Measurements from ENCODE around the gene IL17B. TPM values are rescaled to one million over a fixed set of nuclear protein-coding genes. Genes with fewer than 3 reads are reported as not detected.

IL17B gene
- total and polyA plus RNA-seq, 2 of the 13 experiments (the other 11 are each of a cell fraction or from before 2014, with no cell fraction given), result 0.29 to 2.6 TPM

DNA sequence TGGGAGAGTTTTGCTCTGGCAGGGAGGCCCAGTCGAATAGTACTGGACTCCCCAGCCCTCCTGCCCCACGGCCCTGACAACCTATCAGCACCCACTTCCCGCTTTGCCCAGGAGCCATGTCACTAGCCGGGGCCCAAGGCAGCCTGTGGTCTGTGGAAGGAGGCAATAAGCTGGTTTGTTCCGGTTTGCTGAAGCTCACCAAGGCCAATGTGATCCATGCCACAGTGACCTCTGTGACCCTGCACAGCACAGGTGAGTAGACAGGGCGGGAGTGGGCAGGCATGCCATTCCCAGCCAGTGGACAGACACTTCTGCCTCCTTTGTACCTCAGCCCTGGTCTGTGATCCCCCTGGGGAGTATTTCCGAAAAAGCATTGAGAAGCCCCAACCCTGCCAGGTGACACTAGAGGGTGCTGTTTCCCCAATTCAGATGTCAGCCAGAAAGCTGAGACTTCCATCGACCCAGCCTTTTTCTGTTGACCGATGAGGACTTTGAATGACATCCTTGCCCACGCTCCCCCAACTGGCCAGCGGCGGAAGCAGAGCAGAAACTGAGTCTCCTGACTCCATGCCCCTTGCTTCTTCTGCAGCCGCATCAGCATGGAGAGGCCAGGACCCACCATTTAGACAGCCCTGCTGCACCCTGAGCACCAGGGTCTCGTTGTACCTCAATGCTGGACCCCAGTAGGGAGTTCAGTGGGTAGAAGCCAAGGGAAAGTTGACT lies 11.7 kb downstream of the IL17B start (continued):
- TF ChIP-seq ZMYM3 (CRISPR knock-in tag; IDR thresholded peaks at IDR 0.05) (no peak), CAMTA2 (CRISPR knock-in tag; IDR thresholded peaks at IDR 0.05; ENCODE audit: borderline replicate concordance) (no peak), ZBTB8A (CRISPR knock-in tag; IDR thresholded peaks at IDR 0.05; ENCODE audit: borderline replicate concordance, low read depth) (no peak), ZNF205 (CRISPR knock-in tag; IDR thresholded peaks at IDR 0.05) (peak; percentile 66; the same call in 1 of the 2 replicates), ZBTB7A (CRISPR knock-in tag; IDR thresholded peaks at IDR 0.05) (no peak), ZNF546 (CRISPR knock-in tag; conservative IDR thresholded peaks at IDR 0.05) (no peak), EED (CRISPR knock-in tag; IDR thresholded peaks at IDR 0.05) (no peak), ZNF333 (CRISPR knock-in tag; IDR thresholded peaks at IDR 0.05; ENCODE audit: borderline replicate concordance) (no peak), ATF7-NPFF (CRISPR knock-in tag; IDR thresholded peaks at IDR 0.05; ENCODE audit: low read depth) (no peak), ZNF83 (CRISPR knock-in tag; IDR thresholded peaks at IDR 0.05; ENCODE audit: borderline replicate concordance) (no peak), KAT8 (CRISPR knock-in tag; IDR thresholded peaks at IDR 0.05) (peak; percentile 77), FOSL2 (CRISPR knock-in tag; IDR thresholded peaks at IDR 0.05) (peak; percentile 41), PRPF4 (IDR thresholded peaks at IDR 0.05; ENCODE audit: low read depth, low read length, poor library complexity, severe bottlenecking) (no peak)
- TF ChIP-seq, protein P1, sequence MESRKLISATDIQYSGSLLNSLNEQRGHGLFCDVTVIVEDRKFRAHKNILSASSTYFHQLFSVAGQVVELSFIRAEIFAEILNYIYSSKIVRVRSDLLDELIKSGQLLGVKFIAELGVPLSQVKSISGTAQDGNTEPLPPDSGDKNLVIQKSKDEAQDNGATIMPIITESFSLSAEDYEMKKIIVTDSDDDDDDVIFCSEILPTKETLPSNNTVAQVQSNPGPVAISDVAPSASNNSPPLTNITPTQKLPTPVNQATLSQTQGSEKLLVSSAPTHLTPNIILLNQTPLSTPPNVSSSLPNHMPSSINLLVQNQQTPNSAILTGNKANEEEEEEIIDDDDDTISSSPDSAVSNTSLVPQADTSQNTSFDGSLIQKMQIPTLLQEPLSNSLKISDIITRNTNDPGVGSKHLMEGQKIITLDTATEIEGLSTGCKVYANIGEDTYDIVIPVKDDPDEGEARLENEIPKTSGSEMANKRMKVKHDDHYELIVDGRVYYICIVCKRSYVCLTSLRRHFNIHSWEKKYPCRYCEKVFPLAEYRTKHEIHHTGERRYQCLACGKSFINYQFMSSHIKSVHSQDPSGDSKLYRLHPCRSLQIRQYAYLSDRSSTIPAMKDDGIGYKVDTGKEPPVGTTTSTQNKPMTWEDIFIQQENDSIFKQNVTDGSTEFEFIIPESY (CRISPR knock-in tag; IDR thresholded peaks at IDR 0.05), result no peak
- TF ChIP-seq, protein P2, sequence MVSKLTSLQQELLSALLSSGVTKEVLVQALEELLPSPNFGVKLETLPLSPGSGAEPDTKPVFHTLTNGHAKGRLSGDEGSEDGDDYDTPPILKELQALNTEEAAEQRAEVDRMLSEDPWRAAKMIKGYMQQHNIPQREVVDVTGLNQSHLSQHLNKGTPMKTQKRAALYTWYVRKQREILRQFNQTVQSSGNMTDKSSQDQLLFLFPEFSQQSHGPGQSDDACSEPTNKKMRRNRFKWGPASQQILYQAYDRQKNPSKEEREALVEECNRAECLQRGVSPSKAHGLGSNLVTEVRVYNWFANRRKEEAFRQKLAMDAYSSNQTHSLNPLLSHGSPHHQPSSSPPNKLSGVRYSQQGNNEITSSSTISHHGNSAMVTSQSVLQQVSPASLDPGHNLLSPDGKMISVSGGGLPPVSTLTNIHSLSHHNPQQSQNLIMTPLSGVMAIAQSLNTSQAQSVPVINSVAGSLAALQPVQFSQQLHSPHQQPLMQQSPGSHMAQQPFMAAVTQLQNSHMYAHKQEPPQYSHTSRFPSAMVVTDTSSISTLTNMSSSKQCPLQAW (CRISPR knock-in tag; IDR thresholded peaks at IDR 0.05), result no peak; the same call in 1 of the 2 replicates
- TF ChIP-seq, protein P3, sequence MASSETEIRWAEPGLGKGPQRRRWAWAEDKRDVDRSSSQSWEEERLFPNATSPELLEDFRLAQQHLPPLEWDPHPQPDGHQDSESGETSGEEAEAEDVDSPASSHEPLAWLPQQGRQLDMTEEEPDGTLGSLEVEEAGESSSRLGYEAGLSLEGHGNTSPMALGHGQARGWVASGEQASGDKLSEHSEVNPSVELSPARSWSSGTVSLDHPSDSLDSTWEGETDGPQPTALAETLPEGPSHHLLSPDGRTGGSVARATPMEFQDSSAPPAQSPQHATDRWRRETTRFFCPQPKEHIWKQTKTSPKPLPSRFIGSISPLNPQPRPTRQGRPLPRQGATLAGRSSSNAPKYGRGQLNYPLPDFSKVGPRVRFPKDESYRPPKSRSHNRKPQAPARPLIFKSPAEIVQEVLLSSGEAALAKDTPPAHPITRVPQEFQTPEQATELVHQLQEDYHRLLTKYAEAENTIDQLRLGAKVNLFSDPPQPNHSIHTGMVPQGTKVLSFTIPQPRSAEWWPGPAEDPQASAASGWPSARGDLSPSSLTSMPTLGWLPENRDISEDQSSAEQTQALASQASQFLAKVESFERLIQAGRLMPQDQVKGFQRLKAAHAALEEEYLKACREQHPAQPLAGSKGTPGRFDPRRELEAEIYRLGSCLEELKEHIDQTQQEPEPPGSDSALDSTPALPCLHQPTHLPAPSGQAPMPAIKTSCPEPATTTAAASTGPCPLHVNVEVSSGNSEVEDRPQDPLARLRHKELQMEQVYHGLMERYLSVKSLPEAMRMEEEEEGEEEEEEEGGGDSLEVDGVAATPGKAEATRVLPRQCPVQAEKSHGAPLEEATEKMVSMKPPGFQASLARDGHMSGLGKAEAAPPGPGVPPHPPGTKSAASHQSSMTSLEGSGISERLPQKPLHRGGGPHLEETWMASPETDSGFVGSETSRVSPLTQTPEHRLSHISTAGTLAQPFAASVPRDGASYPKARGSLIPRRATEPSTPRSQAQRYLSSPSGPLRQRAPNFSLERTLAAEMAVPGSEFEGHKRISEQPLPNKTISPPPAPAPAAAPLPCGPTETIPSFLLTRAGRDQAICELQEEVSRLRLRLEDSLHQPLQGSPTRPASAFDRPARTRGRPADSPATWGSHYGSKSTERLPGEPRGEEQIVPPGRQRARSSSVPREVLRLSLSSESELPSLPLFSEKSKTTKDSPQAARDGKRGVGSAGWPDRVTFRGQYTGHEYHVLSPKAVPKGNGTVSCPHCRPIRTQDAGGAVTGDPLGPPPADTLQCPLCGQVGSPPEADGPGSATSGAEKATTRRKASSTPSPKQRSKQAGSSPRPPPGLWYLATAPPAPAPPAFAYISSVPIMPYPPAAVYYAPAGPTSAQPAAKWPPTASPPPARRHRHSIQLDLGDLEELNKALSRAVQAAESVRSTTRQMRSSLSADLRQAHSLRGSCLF (CRISPR knock-in tag; IDR thresholded peaks at IDR 0.05; ENCODE audit: borderline replicate concordance), result no peak
- TF ChIP-seq, protein P4, sequence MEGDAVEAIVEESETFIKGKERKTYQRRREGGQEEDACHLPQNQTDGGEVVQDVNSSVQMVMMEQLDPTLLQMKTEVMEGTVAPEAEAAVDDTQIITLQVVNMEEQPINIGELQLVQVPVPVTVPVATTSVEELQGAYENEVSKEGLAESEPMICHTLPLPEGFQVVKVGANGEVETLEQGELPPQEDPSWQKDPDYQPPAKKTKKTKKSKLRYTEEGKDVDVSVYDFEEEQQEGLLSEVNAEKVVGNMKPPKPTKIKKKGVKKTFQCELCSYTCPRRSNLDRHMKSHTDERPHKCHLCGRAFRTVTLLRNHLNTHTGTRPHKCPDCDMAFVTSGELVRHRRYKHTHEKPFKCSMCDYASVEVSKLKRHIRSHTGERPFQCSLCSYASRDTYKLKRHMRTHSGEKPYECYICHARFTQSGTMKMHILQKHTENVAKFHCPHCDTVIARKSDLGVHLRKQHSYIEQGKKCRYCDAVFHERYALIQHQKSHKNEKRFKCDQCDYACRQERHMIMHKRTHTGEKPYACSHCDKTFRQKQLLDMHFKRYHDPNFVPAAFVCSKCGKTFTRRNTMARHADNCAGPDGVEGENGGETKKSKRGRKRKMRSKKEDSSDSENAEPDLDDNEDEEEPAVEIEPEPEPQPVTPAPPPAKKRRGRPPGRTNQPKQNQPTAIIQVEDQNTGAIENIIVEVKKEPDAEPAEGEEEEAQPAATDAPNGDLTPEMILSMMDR (CRISPR knock-in tag; IDR thresholded peaks at IDR 0.05), result peak; percentile 94
- TF ChIP-seq, protein P5, sequence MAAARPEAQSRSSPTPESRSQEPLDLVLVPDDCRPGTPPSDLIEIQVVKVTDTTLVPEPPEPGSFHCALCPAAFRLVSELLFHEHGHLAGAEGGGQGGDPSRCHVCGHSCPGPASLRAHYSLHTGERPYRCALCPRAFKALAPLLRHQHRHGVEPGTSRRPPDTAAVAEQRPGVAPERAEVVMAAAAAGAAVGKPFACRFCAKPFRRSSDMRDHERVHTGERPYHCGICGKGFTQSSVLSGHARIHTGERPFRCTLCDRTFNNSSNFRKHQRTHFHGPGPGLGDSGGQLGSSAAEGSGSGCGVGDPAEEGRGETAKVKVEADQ (CRISPR knock-in tag; IDR thresholded peaks at IDR 0.05; ENCODE audit: borderline replicate concordance), result no peak
